GM18508 (cell line): ENCODE data around the gene LRRC75B.
A peak's percentile ranks its signal among the peaks of the same experiment; 100 is the strongest.
"Not testable (repeated sequence)": the region's sequence is repeated elsewhere in the genome, so short reads cannot be mapped to it uniquely, and the experiment has no call there.

ENCODE experiments used
- ATAC-seq: cut with Tn5 transposase; IDR thresholded peaks from one replicate; pipeline ENCODE4 v1.9.1; 2021; ENCODE audit warnings: moderate number of reproducible peaks; ENCODE audit not compliant: insufficient read depth, unreplicated experiment

LRRC75B gene

GRCh38 chr22:24559471-24559870, 33.4 kb downstream of the LRRC75B start:
- ATAC-seq = no peak

GRCh38 chr22:24555165-24556039, 37.5 kb downstream of the LRRC75B start, which contains the start of gene SNRPD3:
Gene SNRPD3, plus strand, starts transcription at chr22:24555999. Its CDS starts 1,676 bp downstream, at chr22:24557675.
- ATAC-seq = peak; percentile 42

GRCh38 chr22:24554313-24555164, 38.3 kb downstream of the LRRC75B start, which contains the start of gene GUCD1:
Gene GUCD1, minus strand, starts transcription at chr22:24555138. Its CDS starts 147 bp downstream, at chr22:24554991.
- no peak for ATAC-seq

GRCh38 chr22:24553597-24554312, 39.1 kb downstream of the LRRC75B start:
- no peak for ATAC-seq

GRCh38 chr22:24552503-24553286, 40.2 kb downstream of the LRRC75B start:
- not testable (repeated sequence) for ATAC-seq

GRCh38 chr22:24550902-24551435, 41.9 kb downstream of the LRRC75B start:
- ATAC-seq = no peak

- ATAC-seq = no peak
Observed at GRCh38 chr22:24550028-24550901, 42.6 kb downstream of the LRRC75B start.

GRCh38 chr22:24548812-24549211, 44.1 kb downstream of the LRRC75B start:
- ATAC-seq = no peak

GRCh38 chr22:24543679-24544243, 49.1 kb downstream of the LRRC75B start:
- ATAC-seq = no peak

GRCh38 chr22:24543185-24543601, 49.7 kb downstream of the LRRC75B start:
- no peak for ATAC-seq

GRCh38 chr22:24542641-24543040, 50.2 kb downstream of the LRRC75B start:
- ATAC-seq = no peak

GRCh38 chr22:24541681-24542515, 51.0 kb downstream of the LRRC75B start:
- ATAC-seq = no peak

GRCh38 chr22:24540470-24540869, 52.4 kb downstream of the LRRC75B start:
- no peak for ATAC-seq

GRCh38 chr22:24536089-24536488, 56.8 kb downstream of the LRRC75B start:
- no peak for ATAC-seq
